ENCODE results near the gene PACRG.

PACRG gene

DNA sequence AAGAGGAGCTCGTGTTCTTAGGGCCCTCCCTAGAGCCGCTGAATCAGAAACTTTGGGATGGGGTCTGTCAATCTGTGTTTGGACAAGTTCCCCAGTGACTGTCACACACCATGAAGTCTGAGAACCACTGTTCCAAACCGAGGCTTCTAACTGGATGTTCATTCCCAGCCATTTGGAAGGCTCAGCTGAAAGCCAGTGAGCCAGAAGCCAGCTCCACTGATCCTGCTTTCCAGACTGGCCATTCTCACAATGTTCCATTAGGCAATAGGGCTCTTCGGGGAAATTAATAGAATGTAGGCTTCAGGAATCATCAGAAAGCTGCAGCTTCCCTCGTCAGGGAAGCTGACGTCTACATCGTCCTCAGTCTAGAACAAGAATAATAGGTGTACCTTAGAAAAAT lies 595.9 kb downstream of the PACRG start:
- no peak overlapping the region for H3K4me3 ChIP-seq (ENCODE audit: low read length)
- DNase-seq (ENCODE audit: low read depth) = no peak
- TF ChIP-seq, protein P1, sequence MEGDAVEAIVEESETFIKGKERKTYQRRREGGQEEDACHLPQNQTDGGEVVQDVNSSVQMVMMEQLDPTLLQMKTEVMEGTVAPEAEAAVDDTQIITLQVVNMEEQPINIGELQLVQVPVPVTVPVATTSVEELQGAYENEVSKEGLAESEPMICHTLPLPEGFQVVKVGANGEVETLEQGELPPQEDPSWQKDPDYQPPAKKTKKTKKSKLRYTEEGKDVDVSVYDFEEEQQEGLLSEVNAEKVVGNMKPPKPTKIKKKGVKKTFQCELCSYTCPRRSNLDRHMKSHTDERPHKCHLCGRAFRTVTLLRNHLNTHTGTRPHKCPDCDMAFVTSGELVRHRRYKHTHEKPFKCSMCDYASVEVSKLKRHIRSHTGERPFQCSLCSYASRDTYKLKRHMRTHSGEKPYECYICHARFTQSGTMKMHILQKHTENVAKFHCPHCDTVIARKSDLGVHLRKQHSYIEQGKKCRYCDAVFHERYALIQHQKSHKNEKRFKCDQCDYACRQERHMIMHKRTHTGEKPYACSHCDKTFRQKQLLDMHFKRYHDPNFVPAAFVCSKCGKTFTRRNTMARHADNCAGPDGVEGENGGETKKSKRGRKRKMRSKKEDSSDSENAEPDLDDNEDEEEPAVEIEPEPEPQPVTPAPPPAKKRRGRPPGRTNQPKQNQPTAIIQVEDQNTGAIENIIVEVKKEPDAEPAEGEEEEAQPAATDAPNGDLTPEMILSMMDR (IDR thresholded peaks at IDR 0.05; ENCODE audit: insufficient read depth, low read depth, low read length, missing control alignments) = no peak

DNA sequence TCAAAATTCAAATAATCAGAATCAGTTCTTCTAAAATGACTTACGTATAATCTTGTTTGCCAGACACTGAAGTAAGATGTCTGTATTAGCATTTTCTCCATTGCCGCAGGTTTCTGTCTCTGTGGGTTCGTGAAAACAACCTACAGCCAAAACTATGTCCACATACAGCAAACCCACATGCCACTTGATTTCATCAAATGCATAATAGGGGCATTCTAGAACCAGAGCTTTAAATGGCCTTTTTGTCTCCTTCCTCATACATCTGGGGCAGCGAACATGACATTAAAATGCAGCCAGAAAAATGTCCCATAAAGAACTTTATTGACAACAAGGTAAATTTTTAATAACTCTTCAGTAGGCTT lies 596.5 kb downstream of the PACRG start:
- no peak for DNase-seq (ENCODE audit: low read depth)
- TF ChIP-seq, protein P1 (IDR thresholded peaks at IDR 0.05; ENCODE audit: insufficient read depth, low read depth, low read length, missing control alignments) = no peak
- H3K4me3 ChIP-seq (ENCODE audit: low read length) = no peak overlapping the region

DNA sequence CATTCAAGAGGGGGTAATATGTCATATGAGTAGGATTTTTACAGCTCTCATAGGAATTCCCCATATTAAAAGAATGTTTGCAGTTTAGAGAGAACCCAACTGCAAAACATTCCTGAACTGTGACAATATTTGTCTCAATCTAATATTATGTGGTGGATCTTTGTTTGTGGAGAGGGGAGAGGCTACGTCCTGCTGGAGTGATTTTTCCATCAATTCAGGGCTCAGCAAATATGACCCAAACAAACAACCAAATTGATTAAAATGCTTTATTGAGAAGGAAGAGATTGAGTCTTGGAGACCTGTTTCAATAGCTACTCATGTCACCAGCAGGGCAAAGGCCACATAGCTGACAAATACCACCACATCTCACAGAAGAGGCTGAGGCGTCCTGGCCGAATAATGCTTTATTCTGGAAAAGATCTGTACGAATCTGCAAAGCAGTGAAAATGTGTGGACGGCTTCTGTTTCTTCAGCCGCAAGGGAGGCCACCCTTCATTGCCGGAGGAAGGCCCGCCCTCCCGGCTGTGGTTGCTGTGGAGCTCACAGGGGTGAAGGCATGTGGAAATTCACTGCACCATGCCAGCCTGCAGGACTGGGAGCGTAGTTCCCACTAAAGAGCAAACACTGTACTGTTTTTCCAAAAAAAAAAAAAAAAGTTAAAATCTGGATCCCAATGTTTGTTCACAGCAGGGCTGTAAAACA lies 597.1 kb downstream of the PACRG start:
- TF ChIP-seq, protein P1 (IDR thresholded peaks at IDR 0.05; ENCODE audit: insufficient read depth, low read depth, low read length, missing control alignments) = no peak
- H3K4me3 ChIP-seq (ENCODE audit: low read length) = no peak overlapping the region
- no peak for DNase-seq (ENCODE audit: low read depth)

DNA sequence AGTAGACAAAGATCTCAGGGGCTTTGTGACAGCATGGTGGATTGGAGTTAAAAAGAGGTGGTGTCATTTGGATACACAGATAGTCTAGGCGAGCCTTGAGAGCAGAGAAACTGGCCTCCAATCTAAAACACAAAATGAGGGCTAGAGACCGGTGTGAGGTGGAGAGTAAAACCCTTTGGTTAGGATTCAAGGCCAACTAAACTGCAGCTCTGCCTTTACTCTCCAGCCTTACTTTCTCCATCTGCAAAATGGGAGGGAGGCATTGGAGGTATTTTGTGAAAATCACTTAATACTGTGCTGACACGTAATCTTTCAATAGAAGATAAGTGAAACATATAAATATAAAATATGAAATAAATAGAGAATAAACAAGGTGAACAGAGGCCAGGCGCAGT lies 597.6 kb downstream of the PACRG start:
- H3K4me3 ChIP-seq (ENCODE audit: low read length) = no peak overlapping the region
- TF ChIP-seq, protein P1 (IDR thresholded peaks at IDR 0.05; ENCODE audit: insufficient read depth, low read depth, low read length, missing control alignments) = no peak

DNA sequence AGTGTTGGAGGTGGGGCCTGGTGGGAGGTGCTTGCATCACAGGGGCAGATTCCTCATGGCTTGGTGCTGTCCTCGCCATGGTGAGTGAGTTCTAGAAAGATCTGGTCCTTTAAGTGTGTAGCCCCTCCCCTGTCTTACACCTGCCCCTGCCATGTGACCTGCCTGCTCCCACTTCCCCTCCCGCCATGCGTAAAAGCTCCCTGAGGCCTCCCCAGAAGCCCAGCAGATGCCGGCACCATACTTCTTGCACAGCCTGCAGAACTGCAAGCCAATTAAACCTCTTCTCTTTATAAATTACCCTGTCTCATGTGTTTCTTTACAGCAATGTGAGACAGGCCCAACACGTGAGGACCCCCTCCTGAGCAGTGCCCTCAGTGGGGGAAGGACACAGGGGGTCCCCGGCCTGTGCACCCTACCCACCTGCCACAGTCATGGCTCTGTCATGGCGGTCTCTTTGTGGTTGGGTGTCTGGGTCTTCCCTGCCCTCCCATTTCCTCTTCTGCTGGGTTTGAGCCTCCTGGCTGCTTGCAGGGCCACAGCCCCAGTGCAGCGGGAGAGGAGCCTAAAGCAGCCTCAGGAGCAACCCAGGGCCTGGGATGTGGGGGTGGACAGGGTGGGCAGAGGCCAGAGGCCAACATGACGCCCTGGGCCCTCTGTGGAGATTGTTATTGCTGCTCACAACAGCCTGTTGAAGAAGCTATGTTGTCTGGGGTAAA lies 599.5 kb downstream of the PACRG start:
- TF ChIP-seq, protein P1 (IDR thresholded peaks at IDR 0.05; ENCODE audit: insufficient read depth, low read depth, low read length, missing control alignments) = no peak
- no peak for DNase-seq (ENCODE audit: low read depth)
- H3K4me3 ChIP-seq (ENCODE audit: low read length) = no peak overlapping the region

More for the DNA sequence above, 597.6 kb downstream of the PACRG start:
- DNase-seq (ENCODE audit: low read depth) = no peak

DNA sequence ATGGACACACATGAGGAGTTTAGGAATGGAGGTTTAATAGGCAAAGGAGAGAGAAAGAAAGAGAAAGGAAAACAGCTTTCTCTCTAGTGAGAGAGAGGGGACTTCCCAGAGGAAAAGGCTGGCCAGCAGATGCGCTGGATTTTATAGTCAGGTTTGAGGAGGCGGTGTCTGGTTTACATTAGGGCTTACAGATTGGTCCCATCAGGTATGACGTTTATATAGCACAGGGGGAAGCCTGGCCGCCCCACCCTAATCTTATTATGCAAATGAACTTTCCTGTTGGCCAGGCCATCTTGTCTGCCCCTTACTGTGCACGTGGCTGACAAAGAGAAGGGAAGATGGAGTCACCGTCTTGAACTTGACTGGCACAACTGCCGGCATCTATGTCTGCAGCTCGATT lies 600.1 kb downstream of the PACRG start:
- TF ChIP-seq, protein P1 (IDR thresholded peaks at IDR 0.05; ENCODE audit: insufficient read depth, low read depth, low read length, missing control alignments) = no peak
- DNase-seq (ENCODE audit: low read depth) = no peak
- H3K4me3 ChIP-seq (ENCODE audit: low read length) = no peak overlapping the region
